OCI-LY3 (cell line): ENCODE measurements around the gene WNT9B.
A peak's percentile ranks its signal among the peaks of the same experiment; 100 is the strongest.

Source experiments
- H2AFZ ChIP-seq: fragments of 200-600, 300-600 bp; shearing (Covaris generic); 2 replicates; pipeline ENCODE4 v1.6.0; 2014; ENCODE audit warnings: antibody characterized with exemption, low read depth, low read length
- H3K27ac ChIP-seq: fragments of 200-600, 300-600 bp; sonication (generic); 2 replicates; pipeline ENCODE4 v1.5.1; 2014; ENCODE audit warnings: mild to moderate bottlenecking, low read length, moderate library complexity, mixed read lengths
- H3K27me3 ChIP-seq: fragments of 200-600, 300-600 bp; sonication (generic); 2 replicates; pipeline ENCODE4 v1.6.1; 2014; ENCODE audit warnings: low read depth, low read length, mixed read lengths
- H3K36me3 ChIP-seq: fragments of 200-600, 300-600 bp; sonication (generic); replicated peaks from 2 replicates; pipeline ENCODE3; 2014; ENCODE audit warnings: low read depth, low read length, mixed read lengths
- H3K4me1 ChIP-seq: fragments of 300-600, 200-600 bp; sonication (generic); 2 replicates; pipeline ENCODE4 v1.6.1; 2014; ENCODE audit warnings: low read length, mixed read lengths
- H3K4me2 ChIP-seq: fragments of 200-600, 300-600 bp; sonication (generic); 2 replicates; pipeline ENCODE4 v1.6.1; 2014; ENCODE audit warnings: low read length, mixed read lengths
- H3K4me3 ChIP-seq: fragments of 300-600, 200-600 bp; sonication (generic); 2 replicates; pipeline ENCODE4 v1.5.1; 2014; ENCODE audit warnings: antibody characterized with exemption, mild to moderate bottlenecking, low read length, moderate library complexity
- H3K79me2 ChIP-seq: fragments of 300-600, 200-600 bp; shearing (Covaris generic); 2 replicates; pipeline ENCODE4 v1.6.1; 2014; ENCODE audit warnings: mild to moderate bottlenecking, low read length, mixed read lengths
- H3K9ac ChIP-seq: fragments of 300-600, 200-600 bp; shearing (Covaris generic); 2 replicates; pipeline ENCODE4 v1.6.0; 2014; ENCODE audit warnings: mild to moderate bottlenecking, low read length, moderate library complexity
- H3K9me3 ChIP-seq: fragments of 200-600, 300-600 bp; shearing (Covaris generic); 2 replicates; pipeline ENCODE4 v1.6.1; 2014; ENCODE audit warnings: low read length, mixed read lengths; ENCODE audit not compliant: insufficient read depth
- H4K20me1 ChIP-seq: fragments of 200-600, 300-600 bp; sonication (generic); 2 replicates; pipeline ENCODE4 v1.6.1; 2016; ENCODE audit warnings: low read length, mixed read lengths; ENCODE audit not compliant: insufficient read depth
- EZH2phosphoT487 ChIP-seq: fragments of 200-600 bp; shearing (Covaris generic); IDR thresholded peaks from 2 replicates; pipeline ENCODE4 v1.6.1; 2018; ENCODE audit warnings: antibody characterized with exemption, mixed run types, low read depth
- TF ChIP-seq, protein P1 (sequence below): fragments of 200-600, 300-600 bp; sonication (generic); IDR thresholded peaks from 2 replicates; pipeline ENCODE4 v1.5.1; 2014; ENCODE audit warnings: antibody characterized with exemption, low read length, low read depth

The WNT9B gene

DNA sequence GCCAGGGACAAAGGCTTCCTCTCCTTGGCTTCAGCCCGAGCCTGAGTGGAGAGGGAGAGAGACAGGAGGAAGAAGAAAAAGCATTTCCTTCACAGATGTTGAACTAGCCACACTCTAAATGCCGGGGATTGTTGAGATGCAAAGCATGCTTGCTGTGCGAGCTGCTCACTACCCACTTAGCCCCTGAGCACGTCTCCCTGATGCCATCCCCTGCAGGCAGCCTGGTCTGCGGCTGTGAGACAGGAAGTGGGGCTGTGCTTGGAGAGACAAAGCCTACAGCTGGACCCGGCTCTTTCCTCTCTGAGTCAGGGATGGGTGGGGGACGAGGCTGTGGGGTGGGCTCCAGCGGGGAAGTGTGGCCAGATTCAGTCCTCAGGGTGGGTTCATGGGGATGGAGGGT, 13.7 kb downstream of the WNT9B start:
- H4K20me1 ChIP-seq: no peaks in the 10 kb centered on the region
- H3K4me2 ChIP-seq: no peak overlapping the region
- H2AFZ ChIP-seq: no peak overlapping the region
- peaks cover 6% of the 10 kb centered on the region; the same call in 1 of the 2 replicates for H3K4me1 ChIP-seq
- H3K36me3 ChIP-seq: no peaks in the 10 kb centered on the region
- no peak overlapping the region for H3K4me3 ChIP-seq
- H3K27me3 ChIP-seq: peaks cover 4% of the 10 kb centered on the region; the same call in 1 of the 2 replicates
- H3K9ac ChIP-seq: no peak overlapping the region
- H3K9me3 ChIP-seq: no peaks in the 10 kb centered on the region
- TF ChIP-seq EZH2phosphoT487: no peak
- TF ChIP-seq, protein P1, sequence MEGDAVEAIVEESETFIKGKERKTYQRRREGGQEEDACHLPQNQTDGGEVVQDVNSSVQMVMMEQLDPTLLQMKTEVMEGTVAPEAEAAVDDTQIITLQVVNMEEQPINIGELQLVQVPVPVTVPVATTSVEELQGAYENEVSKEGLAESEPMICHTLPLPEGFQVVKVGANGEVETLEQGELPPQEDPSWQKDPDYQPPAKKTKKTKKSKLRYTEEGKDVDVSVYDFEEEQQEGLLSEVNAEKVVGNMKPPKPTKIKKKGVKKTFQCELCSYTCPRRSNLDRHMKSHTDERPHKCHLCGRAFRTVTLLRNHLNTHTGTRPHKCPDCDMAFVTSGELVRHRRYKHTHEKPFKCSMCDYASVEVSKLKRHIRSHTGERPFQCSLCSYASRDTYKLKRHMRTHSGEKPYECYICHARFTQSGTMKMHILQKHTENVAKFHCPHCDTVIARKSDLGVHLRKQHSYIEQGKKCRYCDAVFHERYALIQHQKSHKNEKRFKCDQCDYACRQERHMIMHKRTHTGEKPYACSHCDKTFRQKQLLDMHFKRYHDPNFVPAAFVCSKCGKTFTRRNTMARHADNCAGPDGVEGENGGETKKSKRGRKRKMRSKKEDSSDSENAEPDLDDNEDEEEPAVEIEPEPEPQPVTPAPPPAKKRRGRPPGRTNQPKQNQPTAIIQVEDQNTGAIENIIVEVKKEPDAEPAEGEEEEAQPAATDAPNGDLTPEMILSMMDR: no peak
- H3K27ac ChIP-seq: no peak overlapping the region
- H3K79me2 ChIP-seq: no peaks in the 10 kb centered on the region

GRCh38 chr17:46866325-46866724, 14.9 kb downstream of the WNT9B start:
- Histone ChIP-seq H2AFZ (no peak overlapping the region), H3K4me2 (peak overlapping the region; percentile 12; the same call in 1 of the 2 replicates), H3K27ac (no peak overlapping the region), H3K9me3 (no peaks in the 10 kb centered on the region), H4K20me1 (no peaks in the 10 kb centered on the region), H3K27me3 (peaks cover 4% of the 10 kb centered on the region; the same call in 1 of the 2 replicates), H3K79me2 (no peaks in the 10 kb centered on the region), H3K4me3 (no peak overlapping the region), H3K4me1 (peaks cover 6% of the 10 kb centered on the region; the same call in 1 of the 2 replicates), H3K36me3 (no peaks in the 10 kb centered on the region), H3K9ac (no peak overlapping the region)
- TF ChIP-seq, protein P1: no peak
- no peak for TF ChIP-seq EZH2phosphoT487

- H3K4me1 ChIP-seq: peaks cover 6% of the 10 kb centered on the region; the same call in 1 of the 2 replicates
- no peak overlapping the region for H3K4me2 ChIP-seq
- no peaks in the 10 kb centered on the region for H3K9me3 ChIP-seq
- H3K4me3 ChIP-seq: no peak overlapping the region
- H3K79me2 ChIP-seq: no peaks in the 10 kb centered on the region
- no peak overlapping the region for H3K9ac ChIP-seq
- no peak for TF ChIP-seq EZH2phosphoT487
- TF ChIP-seq, protein P1: no peak
- no peaks in the 10 kb centered on the region for H3K36me3 ChIP-seq
- no peak overlapping the region for H2AFZ ChIP-seq
- H4K20me1 ChIP-seq: no peaks in the 10 kb centered on the region
- H3K27ac ChIP-seq: no peak overlapping the region
- H3K27me3 ChIP-seq: peaks cover 4% of the 10 kb centered on the region; the same call in 1 of the 2 replicates
These were observed 15.4 kb downstream of the WNT9B start for GRCh38 chr17:46866747-46867146.

DNA sequence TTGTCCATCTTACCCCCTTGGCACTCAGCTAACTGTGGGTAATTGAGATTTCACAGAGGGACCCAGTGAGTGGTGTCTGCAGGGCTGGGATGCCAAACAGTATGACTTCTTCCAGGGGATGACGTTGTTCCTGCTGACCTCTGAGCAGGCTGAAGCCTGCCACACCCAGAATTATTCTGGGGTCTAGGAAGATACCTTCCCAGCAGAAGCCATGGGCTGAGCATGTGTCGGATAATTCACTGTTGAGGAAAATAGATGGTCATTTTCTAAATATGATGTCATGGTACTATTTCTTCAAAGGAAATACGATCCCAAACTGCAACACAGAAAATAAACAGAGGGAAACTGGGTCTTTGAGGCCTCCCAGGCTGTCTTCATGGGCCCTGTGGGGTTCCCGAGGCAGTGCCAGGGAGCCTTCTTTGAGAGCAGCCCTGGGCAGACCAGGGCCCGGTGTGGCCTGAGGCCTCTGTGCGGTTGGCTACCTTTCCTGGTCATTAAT, 17.4 kb downstream of the WNT9B start:
- no peaks in the 10 kb centered on the region for H3K9me3 ChIP-seq
- no peaks in the 10 kb centered on the region for H4K20me1 ChIP-seq
- TF ChIP-seq EZH2phosphoT487: no peak
- TF ChIP-seq, protein P1: no peak
- H3K9ac ChIP-seq: no peak overlapping the region
- H3K79me2 ChIP-seq: no peaks in the 10 kb centered on the region
- H3K4me1 ChIP-seq: peaks cover 6% of the 10 kb centered on the region; the same call in 1 of the 2 replicates
- H3K36me3 ChIP-seq: no peaks in the 10 kb centered on the region
- H3K4me3 ChIP-seq: no peak overlapping the region
- H3K27ac ChIP-seq: no peak overlapping the region
- H3K4me2 ChIP-seq: no peak overlapping the region
- H3K27me3 ChIP-seq: peaks cover 4% of the 10 kb centered on the region; the same call in 1 of the 2 replicates
- no peak overlapping the region for H2AFZ ChIP-seq
